ENCODE measurements around the gene SCN1B. TPM values are rescaled to one million over a fixed set of nuclear protein-coding genes. Genes with fewer than 3 reads are reported as not detected.

Gene SCN1B
- polyA plus RNA-seq, 4 donors = 0.41 to 1.4 (median 1.4) TPM

Other genes with a start within 250 kb of the SCN1B start
- gene ZNF30, start 103.6 kb upstream of the SCN1B start, polyA plus RNA-seq (ENCODE audit: insufficient read length in 4 of 4) = 1 to 10 TPM; 5.6 to 7.9 (median 7.2) TPM
- 1 to 10 TPM; 5.3 to 7.2 (median 6.1) TPM for gene ZNF792, start 66.2 kb upstream of the SCN1B start, polyA plus RNA-seq (ENCODE audit: insufficient read length in 4 of 4)
- 10 to 100 TPM; 48.1 to 87.2 (median 61.3) TPM for gene GRAMD1A, start 30.1 kb upstream of the SCN1B start, polyA plus RNA-seq (ENCODE audit: insufficient read length in 4 of 4)
- gene HPN, start 11.3 kb downstream of the SCN1B start, polyA plus RNA-seq (ENCODE audit: insufficient read length in 4 of 4) = 100 to 1,000 TPM in 3 of 4 donors, 10 to 100 TPM in 1; 88.9 to 122 (median 112) TPM
- gene FXYD3, start 85.4 kb downstream of the SCN1B start, polyA plus RNA-seq (ENCODE audit: insufficient read length in 4 of 4) = 10 to 100 TPM; 16.2 to 25.3 (median 19.5) TPM
- 1 to 10 TPM; 2.9 to 4.0 (median 3.3) TPM for gene LGI4, start 104.6 kb downstream of the SCN1B start, polyA plus RNA-seq (ENCODE audit: insufficient read length in 4 of 4)
- 10 to 100 TPM; 15.4 to 32.1 (median 24.9) TPM for gene FXYD1, start 108.4 kb downstream of the SCN1B start, polyA plus RNA-seq (ENCODE audit: insufficient read length in 4 of 4)
- 1 to 10 TPM in 2 of 4 donors, under 1 TPM in 2; 0.44 to 2.2 (median 1.3) TPM for gene FXYD7, start 112.8 kb downstream of the SCN1B start, polyA plus RNA-seq (ENCODE audit: insufficient read length in 4 of 4)
- gene FXYD5, start 124.3 kb downstream of the SCN1B start, polyA plus RNA-seq (ENCODE audit: insufficient read length in 4 of 4) = 10 to 100 TPM; 19.5 to 33.3 (median 25.7) TPM
- gene FAM187B, start 198.3 kb downstream of the SCN1B start, polyA plus RNA-seq (ENCODE audit: insufficient read length in 4 of 4) = not detected
- gene LSR, start 218.5 kb downstream of the SCN1B start, polyA plus RNA-seq (ENCODE audit: insufficient read length in 4 of 4) = 10 to 100 TPM; 49.9 to 73.2 (median 59.6) TPM
- 100 to 1,000 TPM; 160 to 193 (median 172) TPM for gene USF2, start 238.5 kb downstream of the SCN1B start, polyA plus RNA-seq (ENCODE audit: insufficient read length in 4 of 4)